Spleen (tissue), 11 donors: Measurements from ENCODE around the gene PLPP2. TPM values are rescaled to one million over a fixed set of nuclear protein-coding genes. Genes with fewer than 3 reads are reported as not detected.

Experiments used
- DNase-seq: peaks from one replicate; pipeline ENCODE4 v3.0.0-alpha.2; 2020
- H3K27ac ChIP-seq, 8 donors: fragments of 200-600 bp; sonication (generic) in 7 of 8; 1 replicate in 4 of 8; 2 replicates in 4 of 8; pipeline versions ENCODE4 v1.5.0 to v1.8.0; 2016 to 2021; ENCODE audit warnings: inconsistent platforms in 4 of 8, mild to moderate bottlenecking in 4 of 8, moderate library complexity in 1 of 8
- H3K27me3 ChIP-seq, 7 donors: fragments of 200-600 bp; sonication (generic) in 6 of 7; replicated peaks in 1 of 7; 1 replicate in 4 of 7; 2 replicates in 3 of 7; pipeline versions ENCODE4 v1.5.0 to v1.8.0; 2016 to 2021; ENCODE audit warnings: inconsistent platforms in 3 of 7, mild to moderate bottlenecking in 1 of 7
- H3K36me3 ChIP-seq, 6 donors: fragments of 200-600 bp; sonication (generic) in 5 of 6; 1 replicate in 4 of 6; 2 replicates in 2 of 6; pipeline versions ENCODE4 v1.5.0 to v1.8.0; 2016 to 2021; ENCODE audit warnings: inconsistent platforms in 2 of 6
- H3K4me1 ChIP-seq, 6 donors: fragments of 200-600 bp; sonication (generic) in 5 of 6; 1 replicate in 3 of 6; 2 replicates in 3 of 6; pipeline versions ENCODE4 v1.5.0 to v1.8.0; 2016 to 2021; ENCODE audit warnings: inconsistent platforms in 3 of 6
- H3K4me3 ChIP-seq, 8 donors: fragments of 200-600 bp; sonication (generic) in 7 of 8; 1 replicate in 4 of 8; 2 replicates in 4 of 8; pipeline versions ENCODE4 v1.5.0 to v1.8.0; 2016 to 2021; ENCODE audit warnings: inconsistent platforms in 4 of 8, mild to moderate bottlenecking in 4 of 8, moderate library complexity in 2 of 8
- H3K9me3 ChIP-seq, 8 donors: fragments of 200-600 bp; sonication (generic) in 7 of 8; 1 replicate in 4 of 8; 2 replicates in 4 of 8; pipeline versions ENCODE4 v1.5.0 to v1.8.0; 2016 to 2021; ENCODE audit warnings: inconsistent platforms in 4 of 8
- POLR2A ChIP-seq, 3 donors: fragments of 450-650 bp; IDR thresholded peaks; one replicate each; pipeline ENCODE4 v1.5.1; 2017; ENCODE audit warnings: antibody characterized with exemption in 3 of 3, mild to moderate bottlenecking in 1 of 3
- POLR2AphosphoS5 ChIP-seq, 3 donors: sonication (generic); formaldehyde crosslinking; IDR thresholded peaks; one replicate each; pipeline ENCODE4 v1.5.1; 2017; ENCODE audit warnings: antibody characterized with exemption in 3 of 3
- WGBS, 5 donors: extraction: QIAGEN DNeasy Blood & Tissue Kit in 3 of 5; methylation state at CpG; one replicate each; pipeline versions ENCODE4 v1.1.5 to v1.1.7; 2013 to 2018; 5-methylcytosine and 5-hydroxymethylcytosine counted together
- intact Hi-C: fragments of 100-400 bp; cut with DNase I; formaldehyde crosslinking; loops from one replicate; pipeline ENCODE4 v1.15.0; 2023; ENCODE audit warnings: low total_unique reads
- polyA plus RNA-seq, 3 donors: library from polyadenylated mRNA; stranded (reverse); fragments of 200-250 nt; gene quantifications; one replicate each; pipeline ENCODE4 v1.2.1, GENCODE V29; 2013
- total RNA-seq, 7 donors: library from RNA; depleted of rRNA in 3 of 7; stranded (reverse); fragments of >200 nt in 3 of 7; fragmentation: NEBNext Ultra II Directional in 4 of 7; extraction: Animal tissue kit (Norgen Biotek cat#: 25700) in 4 of 7; gene quantifications; one replicate each; pipeline versions ENCODE4 v1.1.0 to v1.2.1, GENCODE V29; 2016 to 2021
- TF ChIP-seq, protein P1 (sequence below), 11 experiments: fragments of 200-600 bp in 7 of 11; fragments of 450-650 bp in 4 of 11; sonication (generic) in 4 of 11; IDR thresholded peaks in 8 of 11; conservative IDR thresholded peaks in 3 of 11; 1 replicate in 7 of 11; 2 replicates in 4 of 11; pipeline versions ENCODE4 v1.4.0 to v1.8.0; 2016 to 2021; ENCODE audit warnings: antibody characterized with exemption in 11 of 11, inconsistent platforms in 4 of 11, mild to moderate bottlenecking in 1 of 11
- donor health status: healthy with polysubstance abuse.
- donor health status: DM: no; HTN: no; CAD: no; lungs with moderate emphysema.
- donor health status: DM: no; HTN: no; CAD: no.
- donor health status: Bipolar disorder and iron deficiency.
- donor health status: healthy.
- donor health status: DM: no; HTN: no; CAD: no.
- donor health status: DM: yes; HTN: yes; CAD: no.

The PLPP2 gene
- total and polyA plus RNA-seq, 10 donors, result 1.2 to 27.7 (median 4.1) TPM

DNA sequence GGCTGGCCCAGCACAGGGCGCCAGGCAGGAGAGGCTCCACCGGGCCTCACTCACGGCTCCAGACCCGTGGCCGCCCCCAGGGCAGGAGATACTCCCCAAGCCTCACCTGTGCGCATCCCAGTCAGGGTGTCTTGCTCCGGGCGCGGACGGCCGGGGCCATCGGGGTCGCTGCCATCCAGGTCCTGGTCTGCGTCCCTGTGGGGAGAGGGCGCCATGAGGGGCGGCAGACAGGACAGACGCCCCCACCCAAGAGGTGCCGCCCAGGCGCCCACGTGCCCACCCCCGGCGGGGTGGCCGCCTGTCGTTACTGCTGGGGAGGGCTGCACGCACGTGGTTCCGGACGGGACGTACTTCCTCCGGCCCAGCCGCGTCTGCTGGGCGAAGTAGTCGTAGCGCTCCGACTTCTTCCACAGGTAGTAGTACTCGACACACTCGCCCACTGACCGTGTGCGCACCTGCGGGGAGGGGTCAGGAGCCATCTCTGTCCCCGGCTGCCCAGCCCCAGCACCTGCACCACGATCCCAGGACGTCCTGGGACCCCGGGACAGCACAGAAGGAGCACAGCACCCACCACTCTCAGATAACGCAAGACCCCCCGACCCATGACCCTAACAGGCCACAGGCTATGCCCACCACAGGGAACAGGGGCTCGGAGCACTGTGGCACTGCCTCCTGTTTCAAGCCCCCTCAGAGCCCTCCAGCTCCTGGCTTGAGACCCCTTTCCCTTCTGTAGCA lies 17.4 kb upstream of the PLPP2 start:
- TF ChIP-seq, protein P1, sequence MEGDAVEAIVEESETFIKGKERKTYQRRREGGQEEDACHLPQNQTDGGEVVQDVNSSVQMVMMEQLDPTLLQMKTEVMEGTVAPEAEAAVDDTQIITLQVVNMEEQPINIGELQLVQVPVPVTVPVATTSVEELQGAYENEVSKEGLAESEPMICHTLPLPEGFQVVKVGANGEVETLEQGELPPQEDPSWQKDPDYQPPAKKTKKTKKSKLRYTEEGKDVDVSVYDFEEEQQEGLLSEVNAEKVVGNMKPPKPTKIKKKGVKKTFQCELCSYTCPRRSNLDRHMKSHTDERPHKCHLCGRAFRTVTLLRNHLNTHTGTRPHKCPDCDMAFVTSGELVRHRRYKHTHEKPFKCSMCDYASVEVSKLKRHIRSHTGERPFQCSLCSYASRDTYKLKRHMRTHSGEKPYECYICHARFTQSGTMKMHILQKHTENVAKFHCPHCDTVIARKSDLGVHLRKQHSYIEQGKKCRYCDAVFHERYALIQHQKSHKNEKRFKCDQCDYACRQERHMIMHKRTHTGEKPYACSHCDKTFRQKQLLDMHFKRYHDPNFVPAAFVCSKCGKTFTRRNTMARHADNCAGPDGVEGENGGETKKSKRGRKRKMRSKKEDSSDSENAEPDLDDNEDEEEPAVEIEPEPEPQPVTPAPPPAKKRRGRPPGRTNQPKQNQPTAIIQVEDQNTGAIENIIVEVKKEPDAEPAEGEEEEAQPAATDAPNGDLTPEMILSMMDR (IDR thresholded peaks at IDR 0.05 in 8 of 11, conservative IDR thresholded peaks at IDR 0.05 in 3 of 11), result no peak
- peak in 1 of 3 donors; percentile 60 for TF ChIP-seq POLR2AphosphoS5 (IDR thresholded peaks at IDR 0.05)
- H3K36me3 ChIP-seq, result peaks cover 3 to 82% (median 51%) of the 10 kb centered on the region in 6 donors
- H3K27me3 ChIP-seq, result no peaks in the 10 kb centered on the region
- peak; percentile 68 for DNase-seq
- intact Hi-C loops, result no loop called here
- no peaks in the 10 kb centered on the region for H3K9me3 ChIP-seq
- H3K27ac ChIP-seq, result peak overlapping the region in 4 of 8 donors; percentile 26 to 81 (median 50)
- 84 to 96% (median 93%) methylated on average over 14 to 48 of the region's 48 CpGs for WGBS, 5 donors
- H3K4me3 ChIP-seq, result peak overlapping the region in 5 of 8 donors; percentile 15 to 69 (median 47)
- H3K4me1 ChIP-seq, result peaks cover 0 to 16% (median 4%) of the 10 kb centered on the region in 6 donors

DNA sequence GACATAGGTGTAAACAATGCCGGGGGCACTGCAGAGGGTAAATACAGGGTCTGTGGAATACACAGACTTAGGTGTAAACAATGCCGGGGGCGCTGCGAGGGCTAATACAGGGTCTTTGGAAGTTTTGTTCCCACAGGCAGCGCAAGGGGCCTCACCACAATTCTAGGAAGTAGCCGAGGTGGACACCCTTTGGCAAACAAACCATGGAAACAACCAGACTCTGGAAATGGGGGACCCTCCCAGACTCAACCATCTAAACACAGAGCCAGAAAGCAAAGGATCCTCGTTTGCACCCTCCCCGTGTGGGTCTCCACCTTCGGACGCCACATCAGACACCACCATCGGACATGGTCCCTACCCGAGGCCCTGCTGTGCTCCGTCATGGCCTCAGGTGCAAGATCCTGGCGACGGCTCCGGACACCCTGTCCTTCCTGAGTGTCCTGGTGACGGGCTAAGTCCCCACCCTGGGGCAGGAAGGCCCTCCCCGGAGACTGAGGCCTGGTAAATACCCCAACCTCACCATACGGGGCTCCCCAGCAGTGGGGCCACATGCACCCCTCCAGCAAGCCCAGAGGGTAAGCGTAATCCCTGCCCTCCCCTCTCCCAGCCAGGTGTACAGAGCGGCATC lies 16.7 kb upstream of the PLPP2 start:
- Histone ChIP-seq H3K4me1 (peaks cover 0 to 9% (median 3%) of the 10 kb centered on the region in 6 donors), H3K36me3 (peaks cover 3 to 75% (median 51%) of the 10 kb centered on the region in 6 donors), H3K27me3 (no peaks in the 10 kb centered on the region), H3K4me3 (peak overlapping the region in 2 of 8 donors; percentile 47 to 69), H3K27ac (peak overlapping the region in 4 of 8 donors; percentile 1 to 81 (median 41)), H3K9me3 (no peaks in the 10 kb centered on the region)
- intact Hi-C loops, result no loop called here
- no peak for TF ChIP-seq POLR2AphosphoS5 (IDR thresholded peaks at IDR 0.05)
- TF ChIP-seq, protein P1 (IDR thresholded peaks at IDR 0.05 in 8 of 11, conservative IDR thresholded peaks at IDR 0.05 in 3 of 11), result no peak
- no peak for TF ChIP-seq POLR2A (IDR thresholded peaks at IDR 0.05)
- 84 to 94% (median 87%) methylated on average over 14 to 21 of the region's 21 CpGs for WGBS, 5 donors
- peak; percentile 56 for DNase-seq

DNA sequence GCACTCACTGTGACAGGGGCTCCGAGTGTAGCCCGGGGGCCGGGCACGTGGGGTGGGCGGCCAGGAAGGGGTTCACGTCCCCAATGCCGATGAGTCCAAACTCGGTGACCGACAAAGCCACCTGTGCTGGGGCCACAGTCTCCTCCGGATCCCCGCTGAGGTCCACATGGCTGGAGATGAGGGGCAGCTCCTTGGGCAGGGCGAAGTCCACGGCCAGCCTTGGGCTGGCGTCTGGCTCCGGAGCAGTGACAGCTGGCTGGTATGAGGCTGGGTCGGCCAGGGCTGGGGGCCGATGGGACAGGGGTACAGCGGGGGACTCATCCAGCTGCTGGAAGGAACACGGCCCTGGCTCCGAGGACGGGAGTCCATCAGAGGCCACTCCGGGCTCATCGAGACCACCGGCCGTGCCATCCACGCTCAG lies 15.9 kb upstream of the PLPP2 start:
- Histone ChIP-seq H3K27ac (no peak overlapping the region), H3K4me3 (no peak overlapping the region), H3K27me3 (no peaks in the 10 kb centered on the region), H3K36me3 (peaks cover 3 to 73% (median 50%) of the 10 kb centered on the region in 6 donors), H3K4me1 (peaks cover 0 to 9% (median 3%) of the 10 kb centered on the region in 6 donors), H3K9me3 (no peaks in the 10 kb centered on the region)
- peak; percentile 63 for DNase-seq
- intact Hi-C loops, result no loop called here
- no peak for TF ChIP-seq POLR2A (IDR thresholded peaks at IDR 0.05)
- TF ChIP-seq, protein P1 (IDR thresholded peaks at IDR 0.05 in 8 of 11, conservative IDR thresholded peaks at IDR 0.05 in 3 of 11), result no peak
- TF ChIP-seq POLR2AphosphoS5 (IDR thresholded peaks at IDR 0.05), result no peak
- WGBS, 5 donors, result 95 to 98% (median 96%) methylated on average over 19 to 26 of the region's 26 CpGs
